Endometrial microvascular endothelial cells (primary cell): ENCODE measurements around the gene PCF11. TPM values are rescaled to one million over a fixed set of nuclear protein-coding genes. Genes with fewer than 3 reads are reported as not detected.
"Not testable (repeated sequence)": the region's sequence is repeated elsewhere in the genome, so short reads cannot be mapped to it uniquely, and the experiment has no call there.

Experiments used
- in situ Hi-C: cut with HindIII; loops from 2 replicates; pipeline ENCODE4 v1.10.0; 2017; ENCODE audit warnings: low sequenced_read_pairs, low pct_unique_long_range_greater_than_20kb; ENCODE audit errors: inconsistent ontology term
- total RNA-seq: library from RNA; depleted of rRNA; stranded (reverse); fragments of >200 nt; gene quantifications from one replicate; pipeline ENCODE4 v1.2.3, GENCODE V29; 2015; ENCODE audit errors: inconsistent ontology term

Gene PCF11
- total RNA-seq, 1 donor from 2014 or later: 23.9 TPM

DNA sequence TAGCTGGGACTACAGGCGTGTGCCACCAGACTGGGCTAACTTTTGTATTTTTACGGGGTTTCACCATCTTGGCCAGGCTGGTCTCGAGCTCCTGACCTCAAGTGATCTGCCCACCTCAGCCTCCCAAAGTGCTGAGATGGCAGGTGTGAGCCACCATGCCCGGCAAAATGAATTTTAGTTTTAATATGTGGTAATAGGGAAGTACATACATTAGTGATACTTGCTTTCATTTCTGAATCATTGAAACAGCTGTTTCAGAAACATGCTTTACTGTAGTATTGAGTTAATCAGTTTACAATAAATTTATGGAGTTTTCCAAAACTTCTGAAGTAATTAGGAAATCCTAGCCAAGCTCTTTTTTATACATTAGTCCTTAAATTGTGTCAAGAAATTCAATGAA is 15.6 kb downstream of the PCF11 start:
- in situ Hi-C loops: loop anchor here (25.0 kb wide), 2 partner anchors 110 to 260 kb away; partner anchors contain the start of genes DDIAS, PRCP and RAB30

DNA sequence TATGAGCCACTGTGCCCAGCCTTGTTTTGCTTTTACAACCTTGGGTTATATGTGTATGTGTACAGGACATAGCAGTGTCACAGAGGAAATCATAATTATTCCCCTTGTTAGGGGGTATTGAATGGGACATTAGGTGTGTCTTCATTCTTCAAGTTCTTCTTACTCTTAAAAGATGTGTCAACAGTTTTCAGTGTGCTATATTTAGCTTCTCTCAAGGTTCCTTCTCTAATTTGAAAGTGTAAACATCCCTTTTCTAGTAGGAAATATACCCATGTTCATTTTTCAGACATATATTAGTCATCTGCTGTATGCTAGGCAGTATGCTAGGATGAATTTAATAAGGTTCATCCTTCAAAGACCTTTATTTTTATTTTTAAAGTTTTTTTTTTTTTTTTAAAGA is 17.1 kb downstream of the PCF11 start:
- in situ Hi-C loops: loop anchor here (25.0 kb wide), 2 partner anchors 112 to 262 kb away; partner anchors contain the start of genes DDIAS, PRCP and RAB30

DNA sequence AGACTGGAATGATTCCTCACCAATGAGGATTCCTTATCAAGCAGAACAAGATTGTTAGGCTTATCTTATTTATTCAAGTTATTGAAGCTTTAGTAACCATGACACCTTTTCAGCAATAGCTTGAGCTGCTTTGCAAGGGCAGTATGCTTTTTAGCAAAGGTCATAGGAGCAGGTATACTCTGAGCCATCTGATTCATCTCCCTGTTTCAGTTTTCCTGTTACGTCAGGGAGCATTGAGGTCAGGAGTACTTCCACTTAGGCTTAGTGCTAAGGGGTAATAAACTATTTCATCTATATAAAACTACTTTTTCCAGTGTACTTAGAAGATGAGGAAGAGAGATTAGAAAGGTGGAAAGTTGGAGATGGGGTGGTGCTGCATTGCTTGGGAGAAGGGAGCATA is 18.9 kb downstream of the PCF11 start:
- in situ Hi-C loops: no loop called here

DNA sequence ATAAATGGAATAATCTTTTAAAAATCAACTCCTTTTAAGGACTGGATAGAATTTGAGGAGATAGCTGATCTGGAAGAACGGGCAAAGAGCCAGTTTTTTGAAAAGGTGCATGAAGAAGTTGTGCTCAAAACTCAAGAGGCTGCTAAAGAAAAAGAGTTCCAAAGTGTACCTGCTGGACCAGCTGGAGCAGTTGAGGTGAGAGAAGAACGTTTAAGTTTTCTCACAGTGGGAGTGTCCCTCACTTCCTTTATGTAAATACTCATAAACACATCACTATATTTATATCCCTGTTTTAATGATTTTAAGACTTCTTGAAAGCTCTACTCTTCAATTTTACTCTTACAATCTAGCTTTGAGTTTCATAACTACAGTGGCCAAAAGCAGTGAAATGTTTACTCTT is 24.9 kb downstream of the PCF11 start:
- in situ Hi-C loops: no loop called here

DNA sequence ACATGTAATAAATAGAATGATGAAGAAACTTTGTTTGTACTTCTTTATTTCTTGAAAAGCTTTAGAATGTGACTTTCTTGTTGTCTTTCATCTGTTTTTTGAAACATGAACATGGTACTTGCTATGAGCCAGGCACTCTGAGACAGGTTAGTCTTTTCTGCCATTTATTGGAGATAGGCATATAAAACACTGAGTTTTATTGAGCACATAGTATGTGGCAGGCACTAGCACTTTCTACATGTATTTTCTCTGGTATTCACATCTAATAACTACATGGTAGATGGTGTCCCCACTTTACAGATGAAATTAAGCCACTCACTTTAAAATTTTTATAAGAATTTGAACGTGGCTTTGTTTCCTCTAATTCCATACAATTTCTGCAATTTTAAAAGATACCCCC is 28.8 kb downstream of the PCF11 start:
- in situ Hi-C loops: no loop called here

DNA sequence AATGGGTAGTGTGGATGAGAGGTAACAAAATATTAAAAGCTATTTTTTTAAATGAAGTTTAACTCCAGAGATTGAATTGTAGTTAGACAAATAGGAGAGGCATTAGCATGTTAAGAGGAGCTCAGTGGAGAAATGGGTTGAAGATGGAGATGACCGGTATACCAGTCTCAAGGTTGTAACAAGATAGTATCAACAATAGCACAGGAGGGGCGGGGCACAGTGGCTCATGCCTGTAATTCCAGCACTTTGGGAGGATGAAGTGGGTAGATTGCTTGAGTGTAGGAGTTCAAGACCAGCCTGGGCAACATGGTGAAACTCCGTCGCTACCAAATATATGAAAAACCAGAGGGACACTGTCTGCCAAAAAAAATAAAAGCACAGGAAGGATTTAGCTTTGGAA is 30.5 kb downstream of the PCF11 start:
- in situ Hi-C loops: no loop called here

DNA sequence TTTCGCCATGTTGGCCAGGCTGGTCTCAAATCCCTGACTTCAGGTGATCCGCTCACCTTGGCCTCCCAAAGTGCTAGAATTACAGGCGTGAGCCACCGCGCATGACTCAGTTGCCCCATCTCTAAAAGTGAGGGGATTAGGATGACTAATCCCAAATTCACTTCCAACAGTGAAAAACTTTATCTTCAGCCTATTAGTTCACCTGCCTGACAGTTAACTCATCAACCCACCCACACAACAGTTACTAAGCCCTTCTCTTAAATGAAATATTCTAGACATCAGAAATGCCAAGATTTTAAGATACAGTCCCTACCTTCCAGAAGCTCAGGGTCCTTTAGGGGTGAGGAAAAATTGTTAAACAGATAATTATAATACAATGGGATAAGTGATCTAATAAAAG is 34.6 kb downstream of the PCF11 start:
- in situ Hi-C loops: no loop called here

DNA sequence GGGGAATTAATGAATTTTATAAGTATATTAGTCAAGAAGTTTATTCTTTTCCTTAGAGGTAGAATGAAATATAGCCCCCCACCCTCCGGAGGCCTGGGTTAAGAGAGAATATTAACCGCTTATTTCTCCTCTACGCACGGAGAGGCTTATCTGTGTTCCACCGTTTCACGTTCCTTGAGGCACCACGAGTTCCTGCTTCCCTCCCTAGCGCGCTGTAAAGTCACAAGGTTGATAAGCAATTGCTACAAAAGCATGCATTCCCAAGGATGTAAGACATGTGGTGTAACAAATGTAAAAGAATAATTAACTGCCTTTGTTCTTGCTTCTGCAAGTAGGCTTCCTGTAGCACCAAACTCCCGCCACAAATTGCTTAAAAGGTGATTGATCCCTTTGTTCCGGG is 35.1 kb downstream of the PCF11 start:
- in situ Hi-C loops: no loop called here

DNA sequence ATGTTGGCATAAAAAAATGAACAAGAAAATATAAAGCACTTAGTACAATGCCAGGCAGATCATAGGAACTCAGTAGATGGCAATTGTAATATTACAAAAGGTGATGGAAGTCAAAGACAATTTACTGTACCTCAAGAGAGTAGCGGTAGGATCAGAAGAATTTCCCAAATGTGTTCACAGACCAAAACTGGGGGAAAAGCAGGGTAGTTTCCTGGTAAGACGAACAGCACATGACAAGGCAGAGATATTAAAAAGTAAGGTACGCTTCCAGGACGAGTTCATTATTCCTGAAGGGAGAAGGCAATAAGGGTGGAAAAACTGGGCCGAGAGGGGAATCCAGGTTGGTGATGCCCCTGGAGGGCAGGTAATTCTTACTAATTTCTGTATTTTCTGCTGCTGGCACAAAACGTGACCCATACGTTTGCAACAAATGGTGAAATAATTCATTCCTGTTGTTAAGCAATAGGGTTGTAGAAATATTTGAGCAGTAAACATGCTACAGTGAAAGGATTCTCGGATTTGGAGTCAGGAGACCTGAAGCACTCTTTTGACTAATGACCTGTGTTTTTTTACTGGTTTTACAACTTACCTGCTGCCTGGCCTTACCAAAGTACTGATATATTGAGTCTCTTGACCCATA is 35.8 kb downstream of the PCF11 start:
- in situ Hi-C loops: no loop called here

DNA sequence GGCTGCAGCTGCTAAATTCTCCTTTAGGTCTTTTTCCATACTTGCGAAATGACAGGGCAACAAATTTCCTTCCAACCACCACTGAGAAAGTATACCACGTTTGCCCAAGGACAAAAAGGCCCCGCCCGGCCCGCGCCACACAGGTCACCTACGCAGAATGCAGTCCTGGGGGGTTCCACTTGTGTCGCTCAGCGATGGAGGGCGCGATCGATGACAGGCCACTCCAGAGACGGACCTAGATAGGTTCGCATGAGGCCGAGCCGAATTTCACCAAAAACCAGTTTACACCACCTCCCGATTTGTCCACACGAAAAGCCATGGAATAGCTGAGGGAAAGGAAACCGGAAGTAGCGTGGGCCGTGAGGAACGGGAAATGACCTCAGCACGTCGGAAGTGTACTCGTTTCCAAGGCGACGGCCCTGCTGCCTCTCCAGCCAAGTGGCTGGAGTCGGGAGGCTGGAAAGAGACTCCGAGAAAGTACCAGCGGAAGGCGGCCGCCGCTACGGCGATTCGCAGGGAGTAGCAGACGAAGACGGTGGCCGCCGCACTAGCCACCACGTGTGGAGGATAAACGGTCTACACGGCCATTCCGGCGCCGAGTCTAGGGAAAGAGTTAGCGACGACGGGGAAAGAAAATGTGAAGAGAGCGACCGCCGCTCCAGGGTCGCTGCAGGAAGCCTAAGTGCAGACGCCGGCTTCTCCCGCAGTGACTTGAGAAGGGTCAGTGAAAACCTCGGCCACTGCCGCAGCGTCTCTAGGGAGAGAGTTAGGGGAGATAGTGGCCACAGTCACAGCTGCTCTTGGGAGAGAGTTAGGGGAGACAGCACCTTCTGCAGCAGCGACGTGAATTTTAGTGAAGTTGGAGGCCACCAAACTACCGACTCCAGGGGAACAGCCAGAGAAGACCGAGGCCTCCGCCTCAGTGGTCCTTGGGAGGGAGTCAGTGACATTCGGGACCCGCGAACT is 36.7 kb downstream of the PCF11 start, which contains the start of gene ANKRD42:
Gene ANKRD42, plus strand, starts transcription at position 398 of the 966 bp plus-strand sequence. CDS start 959 bp downstream, outside the sequence.
- in situ Hi-C loops: no loop called here

DNA sequence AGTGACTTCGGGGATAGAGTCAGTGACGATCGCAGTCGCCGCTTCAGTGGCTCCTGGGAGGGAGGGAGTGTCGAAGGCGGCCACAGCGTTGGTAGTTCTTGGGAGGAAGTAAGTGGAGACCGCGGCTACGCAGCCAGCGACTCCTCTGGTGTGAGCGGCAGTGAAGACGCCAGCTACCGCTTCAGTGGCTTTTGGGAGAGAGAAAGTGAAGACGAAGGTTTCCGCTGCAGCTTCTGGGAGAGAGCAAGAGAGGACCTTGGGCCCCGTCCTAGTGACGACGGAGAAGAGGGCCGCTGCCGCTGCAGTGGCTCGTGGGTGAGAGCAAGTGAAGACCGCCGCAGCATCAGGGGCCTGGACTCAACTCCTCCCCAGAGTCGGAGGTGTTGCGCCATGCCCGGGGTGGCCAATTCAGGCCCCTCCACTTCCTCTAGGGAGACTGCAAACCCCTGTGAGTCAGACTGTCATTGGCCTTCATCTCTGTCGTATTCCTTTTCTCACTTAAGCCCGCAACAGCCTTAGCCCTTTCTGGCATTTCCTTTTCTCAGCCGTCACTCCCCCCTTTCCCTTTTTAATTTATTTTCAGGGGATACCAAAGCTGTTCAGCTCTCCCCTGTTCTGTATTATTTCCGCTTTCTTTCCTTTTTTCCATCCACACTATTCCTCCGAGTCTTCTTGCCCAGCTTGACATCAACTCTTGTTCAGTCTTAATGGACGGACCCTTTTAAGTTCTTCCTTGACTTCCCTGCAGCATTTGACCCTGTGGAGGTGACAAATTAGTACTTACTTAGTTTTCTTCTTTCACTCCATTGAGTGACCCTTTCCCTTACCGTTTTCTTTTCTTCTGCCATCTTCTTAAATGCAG is 37.6 kb downstream of the PCF11 start:
- in situ Hi-C loops: no loop called here

DNA sequence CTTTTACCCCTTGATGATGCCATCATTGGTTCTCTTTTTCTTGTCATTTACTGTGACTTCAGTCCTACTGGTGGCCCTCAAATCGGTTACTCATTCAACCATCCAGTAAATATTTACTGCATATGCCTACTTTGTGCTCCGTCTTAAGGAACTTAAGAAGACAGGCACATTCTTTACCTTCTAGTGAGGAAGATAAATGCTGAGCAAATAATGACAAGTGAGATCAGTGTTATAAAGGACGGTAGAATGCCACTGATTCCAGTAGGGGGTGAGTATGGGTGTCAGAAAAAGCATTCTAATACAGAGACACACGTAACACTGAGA is 38.2 kb downstream of the PCF11 start:
- in situ Hi-C loops: no loop called here

DNA sequence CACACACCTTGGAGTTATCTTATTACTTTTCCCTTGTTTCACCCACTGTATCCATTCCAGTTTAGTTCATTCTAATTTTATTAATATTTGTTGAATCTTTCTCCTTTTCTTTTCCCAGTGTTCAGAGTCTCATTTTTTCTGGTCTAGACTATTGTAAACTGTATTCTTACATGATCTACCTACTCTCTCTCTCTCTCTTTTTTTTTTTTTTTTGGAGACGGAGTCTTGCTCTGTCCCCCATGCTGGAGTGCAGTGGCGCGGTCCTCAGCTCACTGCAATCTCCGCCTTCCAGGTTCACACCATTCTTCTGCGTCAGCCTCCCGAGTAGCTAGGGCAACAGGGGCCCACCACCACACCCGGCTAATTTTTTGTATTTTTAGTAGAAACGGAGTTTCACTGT is 38.7 kb downstream of the PCF11 start:
- in situ Hi-C loops: no loop called here

DNA sequence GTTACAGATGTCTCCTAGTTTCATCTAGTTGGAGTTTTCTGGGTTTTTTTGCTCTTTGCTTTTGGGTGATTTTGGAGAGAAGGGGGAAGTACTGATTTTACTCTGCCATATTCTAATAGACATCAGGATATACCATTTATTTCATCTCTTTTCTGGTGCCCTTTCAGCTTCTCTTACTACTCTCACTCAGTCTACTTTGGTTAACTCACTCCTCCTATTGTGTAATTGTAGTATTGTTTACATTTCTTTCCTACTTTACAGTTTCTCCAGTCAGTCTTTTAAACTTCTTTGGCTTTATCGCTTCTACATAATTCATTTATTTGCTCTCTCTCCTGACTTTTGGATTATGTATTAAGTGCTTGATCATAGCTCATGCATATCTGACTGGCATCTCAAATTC is 43.1 kb downstream of the PCF11 start:
- in situ Hi-C loops: no loop called here

DNA sequence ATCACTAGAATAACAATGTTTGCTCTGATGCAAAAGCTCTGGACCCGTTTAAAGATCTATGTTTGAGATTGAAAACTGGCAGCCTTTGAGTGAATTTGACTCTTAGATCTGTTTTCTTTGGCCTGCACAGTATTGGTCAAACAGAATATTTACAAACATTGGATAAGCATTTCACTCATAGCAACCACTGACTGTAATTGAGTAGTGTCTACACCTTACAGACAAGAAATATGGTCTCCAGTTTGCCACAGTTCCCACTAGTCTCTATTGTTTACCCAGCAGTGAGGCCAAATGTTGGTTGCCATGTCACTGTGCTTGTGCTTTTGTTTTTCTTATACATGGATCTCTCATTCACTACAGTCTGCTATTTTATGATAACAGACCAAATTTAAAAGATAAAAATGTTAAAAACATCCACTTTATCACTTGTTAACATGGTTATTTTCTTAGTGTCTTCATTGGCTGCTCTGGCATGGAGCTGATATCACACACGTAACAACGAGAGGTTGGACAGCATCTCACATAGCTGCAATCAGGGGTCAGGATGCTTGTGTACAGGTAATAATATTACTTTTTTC is 48.8 kb downstream of the PCF11 start:
- in situ Hi-C loops: no loop called here

DNA sequence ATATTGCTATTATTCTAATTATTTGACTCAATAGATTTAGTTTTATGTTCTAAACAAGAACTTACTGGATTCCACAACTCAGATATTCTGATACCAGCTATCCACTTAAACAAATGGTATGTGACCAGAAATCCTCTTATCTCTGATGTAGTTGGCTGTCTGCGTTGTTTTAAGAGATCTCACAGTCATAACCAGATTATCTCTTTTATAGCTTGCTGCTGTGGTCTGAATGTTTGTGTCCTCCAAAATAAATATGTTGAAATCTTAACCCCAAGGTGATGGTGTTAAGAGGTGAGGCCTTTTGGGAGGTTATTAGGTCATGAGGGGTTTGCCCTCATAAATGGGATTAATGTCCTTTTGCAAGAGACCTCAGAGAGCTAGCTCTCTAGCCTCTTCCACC is 49.3 kb downstream of the PCF11 start:
- in situ Hi-C loops: no loop called here

DNA sequence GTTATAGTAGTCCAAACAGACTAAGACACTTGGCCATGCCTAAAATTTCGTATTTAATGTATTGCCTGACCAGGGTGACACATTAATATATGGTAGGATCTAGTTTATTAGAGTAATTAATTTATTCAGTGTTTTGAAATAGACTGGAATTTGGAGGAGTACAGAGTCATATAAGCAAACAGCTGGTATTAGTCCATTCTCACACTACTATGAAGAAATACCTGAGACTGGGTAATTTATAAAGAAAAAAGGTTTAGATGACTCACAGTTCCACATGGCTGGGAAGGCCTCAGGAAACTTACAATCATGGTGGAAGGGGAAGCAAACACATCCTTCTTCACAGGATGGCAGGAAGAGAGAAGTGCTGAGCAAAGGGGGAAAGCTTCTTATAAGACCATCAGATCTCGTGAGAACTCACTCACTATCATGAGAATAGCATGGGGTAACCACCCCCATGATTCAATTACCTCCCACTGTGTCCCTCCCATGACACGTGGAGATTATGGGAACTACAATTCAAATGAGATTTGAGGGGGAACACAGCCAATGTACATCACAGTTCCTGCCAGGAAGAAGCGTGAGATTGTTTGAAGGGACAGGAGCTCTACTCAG is 49.9 kb downstream of the PCF11 start:
- in situ Hi-C loops: not testable (repeated sequence)

DNA sequence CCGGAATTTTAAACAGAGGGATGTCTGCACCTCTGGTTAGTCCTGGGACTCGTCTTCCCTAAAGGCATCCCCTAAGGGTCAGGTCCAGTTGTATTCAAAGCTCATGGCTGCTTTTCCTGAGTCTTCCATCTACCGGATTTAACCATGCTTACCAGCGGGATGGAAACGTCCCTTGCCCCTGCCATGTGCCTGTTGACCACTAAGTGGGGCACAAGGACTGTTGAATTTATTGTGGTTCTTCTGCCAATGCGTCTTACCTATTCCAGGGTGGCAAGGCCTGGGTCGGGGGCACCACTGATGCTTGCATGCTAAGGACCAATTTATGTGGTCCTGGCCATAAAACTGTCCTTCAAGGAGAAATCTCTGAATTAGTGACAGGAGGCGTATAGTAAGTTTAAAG is 62.2 kb downstream of the PCF11 start:
- in situ Hi-C loops: no loop called here

DNA sequence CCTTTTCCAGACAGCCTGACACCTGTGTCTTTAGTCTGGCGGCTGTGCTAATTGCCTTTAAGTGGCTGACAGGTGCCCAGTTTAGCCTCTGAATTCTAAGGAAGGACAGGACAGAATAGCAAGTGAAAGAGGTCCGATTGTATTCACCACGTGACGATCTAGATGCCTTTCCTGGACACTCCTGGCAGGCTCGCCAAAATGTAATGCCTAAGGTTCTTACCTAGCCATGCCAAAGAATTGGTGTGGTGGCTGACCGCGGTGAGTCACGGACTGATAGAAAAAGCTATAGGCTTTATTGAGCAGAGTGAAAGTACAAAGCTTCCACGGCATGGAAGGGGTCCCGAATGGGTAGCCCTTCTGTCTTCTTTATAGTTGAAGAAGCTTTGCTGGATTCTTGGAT is 63.3 kb downstream of the PCF11 start:
- in situ Hi-C loops: no loop called here
